Retinal pigment epithelial cell (primary cell): Measurements from ENCODE around the gene COA7.

Experiments used
- DNase-seq: peaks from one replicate; pipeline ENCODE4 v3.0.0-alpha.2; 2010; ENCODE audit warnings: low read depth
- H3K4me3 ChIP-seq: 2 replicates; pipeline ENCODE4 v1.5.1; 2011; ENCODE audit warnings: mild to moderate bottlenecking, low read length, control low read depth, moderate library complexity
- CTCF ChIP-seq: conservative IDR thresholded peaks from 2 replicates; pipeline ENCODE4 v1.5.1; 2011; ENCODE audit warnings: low read depth, low read length, control low read depth, inconsistent platforms

Gene COA7

GRCh38 chr1:52636721-52637695, 61.1 kb downstream of the COA7 start:
- DNase-seq: no peak
- H3K4me3 ChIP-seq: no peak overlapping the region
- no peak for TF ChIP-seq CTCF

- DNase-seq: no peak
- H3K4me3 ChIP-seq: no peak overlapping the region
- TF ChIP-seq CTCF: no peak
Observed at GRCh38 chr1:52635321-52636089, 62.6 kb downstream of the COA7 start.
